GM21381 (cell line): ENCODE results near the gene CPNE5.
A peak's percentile ranks its signal among the peaks of the same experiment; 100 is the strongest.

Experiments
- ATAC-seq: cut with Tn5 transposase; IDR thresholded peaks from one replicate; pipeline ENCODE4 v1.9.1; 2021; ENCODE audit warnings: mild to moderate bottlenecking, moderate library complexity; ENCODE audit not compliant: unreplicated experiment

CPNE5 gene

GRCh38 chr6:36838896-36839748, at the start of gene CPNE5:
TSS of gene CPNE5 (minus strand) at chr6:36839444. CDS start at chr6:36839377, 67 bp downstream.
- ATAC-seq: no peak

GRCh38 chr6:36888115-36888643, 48.9 kb upstream of the CPNE5 start:
- no peak for ATAC-seq

- ATAC-seq: no peak
Observed at GRCh38 chr6:36886950-36887618, 47.8 kb upstream of the CPNE5 start.

- ATAC-seq: peak; percentile 99
Observed at GRCh38 chr6:36885461-36886401, 46.5 kb upstream of the CPNE5 start, which contains the start of gene C6orf89. TSS of gene C6orf89 (plus strand) at chr6:36885952. CDS start at chr6:36899445, 13,493 bp downstream.

GRCh38 chr6:36884610-36885009, 45.4 kb upstream of the CPNE5 start:
- ATAC-seq: no peak

- ATAC-seq: no peak
Observed at GRCh38 chr6:36875250-36875633, 36.0 kb upstream of the CPNE5 start.

DNA sequence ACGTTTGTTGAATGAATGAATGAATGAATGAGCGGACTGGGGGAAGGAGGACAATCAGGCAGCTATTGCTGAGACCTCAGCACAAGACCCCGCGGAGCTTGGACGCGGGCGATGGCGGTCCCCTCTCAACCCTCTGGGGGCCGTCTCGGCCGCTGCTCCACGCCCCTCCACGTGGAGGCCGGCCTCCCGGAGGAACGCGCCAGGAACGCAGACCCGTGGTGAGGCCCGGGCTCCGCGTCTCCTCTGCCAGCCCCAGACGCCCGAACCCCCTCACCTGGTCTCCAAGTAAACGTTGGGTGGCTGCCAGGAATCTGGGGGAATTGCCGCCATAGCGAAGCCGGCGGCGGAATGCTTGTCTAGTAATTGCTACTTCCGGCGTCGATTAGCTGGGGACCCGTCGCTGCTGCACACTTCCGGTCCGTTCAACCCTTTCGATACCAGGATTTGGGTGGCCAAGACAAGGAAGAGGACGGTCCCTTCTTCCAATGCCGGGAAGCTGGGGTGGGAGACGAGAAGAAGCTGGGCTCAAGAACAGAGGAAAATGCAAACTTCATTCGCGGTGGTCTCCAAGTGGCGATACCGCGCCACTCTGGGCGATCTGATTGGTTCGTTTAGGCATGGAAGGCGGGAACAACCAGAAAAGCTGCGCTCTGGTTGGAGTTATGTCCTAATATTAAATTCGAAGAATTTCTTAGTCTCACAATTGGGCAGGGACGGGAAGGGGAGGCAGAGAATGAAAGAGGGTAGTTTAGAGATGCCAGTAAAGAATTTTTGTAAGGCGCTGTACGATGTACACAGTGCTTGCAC, 35.4 kb upstream of the CPNE5 start, which contains the start of gene PPIL1:
Gene PPIL1 (minus strand): TSS at position 361 of the 807 bp plus-strand sequence. CDS start 31 bp downstream, at position 330.
- ATAC-seq: peak; percentile 82

DNA sequence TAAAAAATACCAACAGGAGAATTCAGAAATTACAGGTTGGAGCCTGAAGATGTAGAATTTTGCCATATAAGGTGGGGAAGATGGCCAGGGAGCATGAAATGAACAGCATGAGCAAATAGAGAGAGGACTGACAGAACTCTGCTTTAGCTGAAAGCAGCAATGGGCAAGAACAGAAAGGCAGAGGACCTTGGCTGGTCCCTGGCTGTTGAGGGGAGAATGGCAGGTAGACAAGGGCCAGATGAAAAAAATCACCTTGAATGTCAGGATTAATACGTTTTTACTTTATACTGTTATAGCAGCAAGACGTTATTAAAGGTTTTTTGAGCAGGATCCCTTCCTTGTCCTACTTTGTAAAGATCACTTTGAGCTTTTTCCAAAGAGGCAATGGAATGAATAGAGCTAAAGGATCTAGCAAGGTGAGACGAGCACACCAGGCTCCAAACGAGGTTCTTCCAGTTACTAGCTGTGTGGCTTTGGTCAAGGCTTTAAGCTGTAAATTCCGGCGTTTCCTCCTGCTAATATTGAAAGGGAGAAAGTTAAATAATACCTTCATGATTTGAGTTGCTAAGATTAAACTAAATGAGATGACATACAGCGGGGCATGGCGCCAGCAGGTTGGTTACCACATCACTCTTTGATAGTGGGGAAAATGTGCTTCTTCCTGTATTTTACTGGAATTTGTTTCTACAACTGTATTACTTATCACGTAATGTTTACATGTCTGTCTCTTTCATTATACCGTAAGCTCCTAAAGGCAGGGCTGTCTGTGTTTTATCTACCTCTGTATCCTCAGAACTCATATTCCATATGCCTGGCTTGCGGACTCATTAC, 34.6 kb upstream of the CPNE5 start:
- ATAC-seq: no peak

GRCh38 chr6:36873115-36873514, 33.9 kb upstream of the CPNE5 start:
- ATAC-seq: no peak

- no peak for ATAC-seq
Observed at GRCh38 chr6:36871686-36872085, 32.4 kb upstream of the CPNE5 start.

GRCh38 chr6:36867471-36868224, 28.4 kb upstream of the CPNE5 start:
- ATAC-seq: no peak

GRCh38 chr6:36865835-36866234, 26.6 kb upstream of the CPNE5 start:
- ATAC-seq: no peak

- ATAC-seq: no peak
Observed at GRCh38 chr6:36863670-36864540, 24.7 kb upstream of the CPNE5 start.

DNA sequence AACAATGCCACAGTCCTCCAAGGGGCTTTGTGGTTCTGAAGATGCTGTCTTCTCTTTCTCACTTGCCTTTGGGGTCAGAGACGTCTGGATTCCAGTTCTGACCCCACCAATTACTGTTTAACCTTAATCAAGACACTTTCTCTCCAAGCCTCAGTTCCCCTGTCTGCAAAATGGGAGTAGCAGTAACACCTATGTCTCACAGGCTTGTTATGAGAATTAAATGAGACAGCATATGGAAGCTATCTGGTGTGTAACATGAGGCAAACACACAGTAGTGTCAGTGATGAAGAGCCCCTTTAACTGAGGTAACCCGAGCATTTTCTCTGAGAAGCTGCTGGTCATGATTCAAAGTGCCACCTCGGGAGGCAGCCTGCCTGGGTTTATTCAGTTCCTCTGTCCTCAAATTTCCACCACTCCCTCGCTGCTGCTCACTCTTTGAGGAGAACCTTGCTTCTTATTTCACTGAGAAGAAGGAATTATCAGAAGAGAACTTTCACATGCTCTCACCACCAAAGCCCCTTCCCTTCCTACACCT, 23.7 kb upstream of the CPNE5 start:
- no peak for ATAC-seq

DNA sequence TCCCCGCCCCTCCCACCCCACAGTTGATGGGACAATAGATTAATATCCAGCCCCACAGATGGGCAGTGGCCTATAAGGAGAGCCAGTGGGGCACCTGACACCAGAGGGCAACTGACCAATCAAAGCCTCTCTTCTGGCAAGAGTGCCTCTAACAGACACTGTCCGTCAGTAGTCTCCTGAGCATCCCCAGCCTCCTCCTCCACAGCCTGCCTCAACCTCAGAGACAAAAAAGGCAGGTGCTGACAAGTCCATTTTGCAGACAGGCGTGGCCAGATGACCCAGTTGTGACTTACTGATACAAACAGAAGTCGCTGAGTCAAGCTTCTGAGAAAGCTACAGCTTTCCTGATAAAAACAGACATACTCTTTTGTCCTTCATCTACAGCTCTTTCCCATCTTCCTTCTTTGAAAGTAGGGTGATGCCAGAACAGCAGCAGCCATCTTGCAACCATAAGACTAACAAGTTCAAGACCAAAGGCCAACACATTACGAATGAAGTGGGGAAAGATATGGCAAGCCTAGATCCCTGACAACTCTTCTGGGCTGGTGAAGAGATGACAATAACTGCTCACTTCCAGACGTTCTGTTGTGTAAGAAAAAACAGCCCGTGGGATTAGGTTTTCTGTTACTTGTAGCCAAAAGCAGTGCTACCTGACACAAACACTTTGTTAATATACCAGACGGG, 23.1 kb upstream of the CPNE5 start:
- ATAC-seq: no peak

DNA sequence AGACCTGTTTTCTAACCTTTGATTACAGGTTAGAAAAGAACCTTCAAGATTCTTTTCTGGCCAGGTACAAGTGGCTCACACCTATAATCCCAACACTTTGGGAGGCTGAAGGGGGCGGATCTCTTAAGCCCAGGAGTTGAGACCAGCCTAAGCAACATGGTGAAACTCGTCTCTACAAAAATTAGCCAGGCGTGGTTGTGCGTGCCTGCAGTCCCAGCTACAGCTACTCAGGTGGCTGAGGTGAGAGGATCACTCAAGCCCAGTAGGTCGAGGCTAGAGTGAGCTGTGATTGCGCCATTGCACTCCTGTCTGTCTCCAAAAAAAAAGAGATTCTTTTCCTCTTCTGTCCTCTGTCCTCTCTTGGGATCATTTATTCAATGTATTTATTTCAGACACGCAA, 20.9 kb upstream of the CPNE5 start:
- ATAC-seq: no peak
